ENCODE measurements around the gene SLC4A7. TPM values are rescaled to one million over a fixed set of nuclear protein-coding genes. Genes with fewer than 3 reads are reported as not detected.

Gene SLC4A7
- total and polyA plus RNA-seq, 9 of the 15 experiments (the other 6 are each of a cell fraction or from before 2014, with no cell fraction given), result 1.7 to 13.6 (median 8.0) TPM

DNA sequence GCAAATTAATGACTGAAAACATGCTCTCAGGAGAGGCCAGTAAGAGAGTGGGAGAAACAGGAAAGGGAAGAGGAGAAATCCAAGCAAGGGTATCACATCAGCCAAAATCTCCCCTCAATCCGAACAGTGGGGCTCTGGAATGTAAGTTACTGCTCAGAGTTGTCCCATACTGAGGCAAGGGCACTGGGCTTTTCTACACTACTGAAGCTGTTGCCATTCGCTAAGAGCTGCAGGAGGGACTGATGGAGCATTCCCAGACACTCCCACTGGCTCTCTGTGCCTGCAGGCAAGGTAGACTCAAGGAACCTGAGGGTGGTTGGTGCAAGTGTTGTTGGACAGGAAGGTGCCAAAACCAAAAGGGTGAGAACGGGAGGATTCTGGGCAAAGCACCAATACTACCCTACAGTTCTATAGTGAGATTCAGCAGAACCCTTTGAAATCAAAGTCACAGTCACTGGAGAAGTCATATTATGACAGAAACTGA, 161.1 kb downstream of the SLC4A7 start:
- ATAC-seq, result no peak
- no peaks in the 10 kb centered on the region for H3K36me3 ChIP-seq (ENCODE audit: control insufficient read depth, insufficient read depth, low read length)
- no peak for DNase-seq (ENCODE audit: extremely low read depth in 1 of 4, low spot score in 3 of 4)
- POLR2A ChIA-PET, result no interaction called here
- no peak overlapping the region for H3K27ac ChIP-seq (ENCODE audit: extremely low read depth, low read depth, low read length)
- no peaks in the 10 kb centered on the region for H3K4me1 ChIP-seq (replicated peaks in 1 of 2; ENCODE audit: control insufficient read depth in 2 of 2, insufficient read depth in 2 of 2, low read length in 2 of 2)
- H3K9me1 ChIP-seq (ENCODE audit: control insufficient read depth, insufficient read depth, low read length), result no peaks in the 10 kb centered on the region
- WGBS (ENCODE audit: insufficient coverage, low coverage, missing lambda C conversion rate), result 0% methylated on average over 3 of the region's 3 CpGs
- no peak overlapping the region for H3K9ac ChIP-seq (ENCODE audit: insufficient read depth in 1 of 2, low read depth in 2 of 2, low read length in 2 of 2)
- H3K4me3 ChIP-seq, result no peak overlapping the region
- no peaks in the 10 kb centered on the region for H4K20me1 ChIP-seq (replicated peaks; ENCODE audit: control insufficient read depth, insufficient read depth, low read length)
- H2AFZ ChIP-seq (ENCODE audit: low read depth, low read length), result no peak overlapping the region
- no peak for TF ChIP-seq NCOA6 (IDR thresholded peaks at IDR 0.05)
- no peak for TF ChIP-seq KAT8 (IDR thresholded peaks at IDR 0.05; ENCODE audit: low read depth)
- TF ChIP-seq, protein P1, sequence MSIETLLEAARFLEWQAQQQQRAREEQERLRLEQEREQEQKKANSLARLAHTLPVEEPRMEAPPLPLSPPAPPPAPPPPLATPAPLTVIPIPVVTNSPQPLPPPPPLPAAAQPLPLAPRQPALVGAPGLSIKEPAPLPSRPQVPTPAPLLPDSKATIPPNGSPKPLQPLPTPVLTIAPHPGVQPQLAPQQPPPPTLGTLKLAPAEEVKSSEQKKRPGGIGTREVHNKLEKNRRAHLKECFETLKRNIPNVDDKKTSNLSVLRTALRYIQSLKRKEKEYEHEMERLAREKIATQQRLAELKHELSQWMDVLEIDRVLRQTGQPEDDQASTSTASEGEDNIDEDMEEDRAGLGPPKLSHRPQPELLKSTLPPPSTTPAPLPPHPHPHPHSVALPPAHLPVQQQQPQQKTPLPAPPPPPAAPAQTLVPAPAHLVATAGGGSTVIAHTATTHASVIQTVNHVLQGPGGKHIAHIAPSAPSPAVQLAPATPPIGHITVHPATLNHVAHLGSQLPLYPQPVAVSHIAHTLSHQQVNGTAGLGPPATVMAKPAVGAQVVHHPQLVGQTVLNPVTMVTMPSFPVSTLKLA (conservative IDR thresholded peaks at IDR 0.05), result no peak
- TF ChIP-seq, protein P2, sequence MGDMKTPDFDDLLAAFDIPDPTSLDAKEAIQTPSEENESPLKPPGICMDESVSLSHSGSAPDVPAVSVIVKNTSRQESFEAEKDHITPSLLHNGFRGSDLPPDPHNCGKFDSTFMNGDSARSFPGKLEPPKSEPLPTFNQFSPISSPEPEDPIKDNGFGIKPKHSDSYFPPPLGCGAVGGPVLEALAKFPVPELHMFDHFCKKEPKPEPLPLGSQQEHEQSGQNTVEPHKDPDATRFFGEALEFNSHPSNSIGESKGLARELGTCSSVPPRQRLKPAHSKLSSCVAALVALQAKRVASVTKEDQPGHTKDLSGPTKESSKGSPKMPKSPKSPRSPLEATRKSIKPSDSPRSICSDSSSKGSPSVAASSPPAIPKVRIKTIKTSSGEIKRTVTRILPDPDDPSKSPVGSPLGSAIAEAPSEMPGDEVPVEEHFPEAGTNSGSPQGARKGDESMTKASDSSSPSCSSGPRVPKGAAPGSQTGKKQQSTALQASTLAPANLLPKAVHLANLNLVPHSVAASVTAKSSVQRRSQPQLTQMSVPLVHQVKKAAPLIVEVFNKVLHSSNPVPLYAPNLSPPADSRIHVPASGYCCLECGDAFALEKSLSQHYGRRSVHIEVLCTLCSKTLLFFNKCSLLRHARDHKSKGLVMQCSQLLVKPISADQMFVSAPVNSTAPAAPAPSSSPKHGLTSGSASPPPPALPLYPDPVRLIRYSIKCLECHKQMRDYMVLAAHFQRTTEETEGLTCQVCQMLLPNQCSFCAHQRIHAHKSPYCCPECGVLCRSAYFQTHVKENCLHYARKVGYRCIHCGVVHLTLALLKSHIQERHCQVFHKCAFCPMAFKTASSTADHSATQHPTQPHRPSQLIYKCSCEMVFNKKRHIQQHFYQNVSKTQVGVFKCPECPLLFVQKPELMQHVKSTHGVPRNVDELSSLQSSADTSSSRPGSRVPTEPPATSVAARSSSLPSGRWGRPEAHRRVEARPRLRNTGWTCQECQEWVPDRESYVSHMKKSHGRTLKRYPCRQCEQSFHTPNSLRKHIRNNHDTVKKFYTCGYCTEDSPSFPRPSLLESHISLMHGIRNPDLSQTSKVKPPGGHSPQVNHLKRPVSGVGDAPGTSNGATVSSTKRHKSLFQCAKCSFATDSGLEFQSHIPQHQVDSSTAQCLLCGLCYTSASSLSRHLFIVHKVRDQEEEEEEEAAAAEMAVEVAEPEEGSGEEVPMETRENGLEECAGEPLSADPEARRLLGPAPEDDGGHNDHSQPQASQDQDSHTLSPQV (IDR thresholded peaks at IDR 0.05), result no peak
- TF ChIP-seq, protein P3, sequence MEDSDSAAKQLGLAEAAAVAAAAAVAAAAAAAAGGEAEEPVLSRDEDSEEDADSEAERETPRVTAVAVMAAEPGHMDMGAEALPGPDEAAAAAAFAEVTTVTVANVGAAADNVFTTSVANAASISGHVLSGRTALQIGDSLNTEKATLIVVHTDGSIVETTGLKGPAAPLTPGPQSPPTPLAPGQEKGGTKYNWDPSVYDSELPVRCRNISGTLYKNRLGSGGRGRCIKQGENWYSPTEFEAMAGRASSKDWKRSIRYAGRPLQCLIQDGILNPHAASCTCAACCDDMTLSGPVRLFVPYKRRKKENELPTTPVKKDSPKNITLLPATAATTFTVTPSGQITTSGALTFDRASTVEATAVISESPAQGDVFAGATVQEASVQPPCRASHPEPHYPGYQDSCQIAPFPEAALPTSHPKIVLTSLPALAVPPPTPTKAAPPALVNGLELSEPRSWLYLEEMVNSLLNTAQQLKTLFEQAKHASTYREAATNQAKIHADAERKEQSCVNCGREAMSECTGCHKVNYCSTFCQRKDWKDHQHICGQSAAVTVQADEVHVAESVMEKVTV (CRISPR knock-in tag; IDR thresholded peaks at IDR 0.05), result no peak
- TF ChIP-seq, protein P4, sequence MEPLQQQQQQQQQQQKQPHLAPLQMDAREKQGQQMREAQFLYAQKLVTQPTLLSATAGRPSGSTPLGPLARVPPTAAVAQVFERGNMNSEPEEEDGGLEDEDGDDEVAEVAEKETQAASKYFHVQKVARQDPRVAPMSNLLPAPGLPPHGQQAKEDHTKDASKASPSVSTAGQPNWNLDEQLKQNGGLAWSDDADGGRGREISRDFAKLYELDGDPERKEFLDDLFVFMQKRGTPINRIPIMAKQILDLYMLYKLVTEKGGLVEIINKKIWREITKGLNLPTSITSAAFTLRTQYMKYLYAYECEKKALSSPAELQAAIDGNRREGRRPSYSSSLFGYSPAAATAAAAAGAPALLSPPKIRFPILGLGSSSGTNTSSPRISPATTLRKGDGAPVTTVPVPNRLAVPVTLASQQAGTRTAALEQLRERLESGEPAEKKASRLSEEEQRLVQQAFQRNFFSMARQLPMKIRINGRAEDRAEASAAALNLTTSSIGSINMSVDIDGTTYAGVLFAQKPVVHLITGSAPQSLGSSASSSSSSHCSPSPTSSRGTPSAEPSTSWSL (CRISPR knock-in tag; IDR thresholded peaks at IDR 0.05; ENCODE audit: borderline replicate concordance), result no peak
- no TSS peak for BruUV-seq (replicated peaks)
- CTCF ChIA-PET (ENCODE audit: low intra/inter-chr PET ratio), result no interaction called here
- FAIRE-seq, result no peak
- H3K9me3 ChIP-seq (replicated peaks; ENCODE audit: control insufficient read depth, insufficient read depth, low read depth, low read length), result no peaks in the 10 kb centered on the region
- in situ Hi-C loops (cut with MboI), result no loop called here
- intact Hi-C loops (cut with micrococcal nuclease), result no loop called here
- no peaks in the 10 kb centered on the region for H3K79me2 ChIP-seq (ENCODE audit: control insufficient read depth, insufficient read depth, low read length)
- H3K27me3 ChIP-seq (ENCODE audit: control insufficient read depth in 2 of 2, insufficient read depth in 2 of 2, low read length in 2 of 2), result no peaks in the 10 kb centered on the region
- H3K4me2 ChIP-seq (ENCODE audit: insufficient read depth, low read length), result no peak overlapping the region
